H54 (cell line): ENCODE data around the gene ARHGEF40.

Experiments
- DNase-seq: peaks from one replicate; pipeline ENCODE4 v3.0.0; 2011; ENCODE audit warnings: low spot score, mixed read lengths; ENCODE audit not compliant: insufficient read length
- FAIRE-seq: peaks from 3 replicates; lab custom pipeline; 2011; peaks lifted over from hg19 to GRCh38; lab: Jason Lieb, UNC
- POLR2A ChIP-seq: IDR thresholded peaks from 2 replicates; pipeline ENCODE4 v1.6.1; 2011; ENCODE audit warnings: low read depth, mild to moderate bottlenecking, low read length

The ARHGEF40 gene

DNA sequence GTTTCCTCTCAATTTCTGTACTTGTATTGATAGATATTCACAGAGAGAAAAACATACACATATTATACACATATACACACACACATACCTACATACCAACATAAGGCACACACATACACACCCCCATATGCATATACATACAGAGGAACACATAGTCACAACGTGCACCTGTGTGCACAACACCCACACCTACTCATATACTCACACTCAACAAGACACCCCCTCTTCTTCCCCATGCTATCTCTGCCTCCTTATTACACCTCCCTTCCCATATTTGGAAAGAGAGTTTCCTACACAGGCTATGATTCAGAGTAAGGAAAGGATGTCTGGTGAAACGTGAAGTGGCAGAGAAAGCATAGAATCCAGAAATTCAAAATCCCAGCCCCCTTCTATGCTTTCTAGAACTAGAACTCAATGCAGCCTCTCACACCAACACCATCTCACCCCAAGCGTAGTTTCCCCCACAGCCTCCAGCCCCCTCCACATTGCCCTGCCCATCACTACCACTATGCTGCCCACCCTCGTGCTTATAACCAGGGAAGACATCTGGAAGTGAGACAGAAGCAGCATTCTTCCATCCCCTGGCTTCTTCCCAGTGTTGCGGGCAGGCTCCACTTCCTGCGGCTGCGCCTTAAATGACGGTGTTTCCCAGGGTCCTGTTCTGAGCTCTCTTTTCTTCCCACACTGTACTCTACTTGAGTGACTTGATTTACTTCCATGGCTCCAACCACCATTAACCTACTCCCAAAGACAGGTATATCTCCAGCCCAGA, 10.1 kb upstream of the ARHGEF40 start:
- FAIRE-seq = no peak
- DNase-seq = no peak
- no peak for TF ChIP-seq POLR2A

DNA sequence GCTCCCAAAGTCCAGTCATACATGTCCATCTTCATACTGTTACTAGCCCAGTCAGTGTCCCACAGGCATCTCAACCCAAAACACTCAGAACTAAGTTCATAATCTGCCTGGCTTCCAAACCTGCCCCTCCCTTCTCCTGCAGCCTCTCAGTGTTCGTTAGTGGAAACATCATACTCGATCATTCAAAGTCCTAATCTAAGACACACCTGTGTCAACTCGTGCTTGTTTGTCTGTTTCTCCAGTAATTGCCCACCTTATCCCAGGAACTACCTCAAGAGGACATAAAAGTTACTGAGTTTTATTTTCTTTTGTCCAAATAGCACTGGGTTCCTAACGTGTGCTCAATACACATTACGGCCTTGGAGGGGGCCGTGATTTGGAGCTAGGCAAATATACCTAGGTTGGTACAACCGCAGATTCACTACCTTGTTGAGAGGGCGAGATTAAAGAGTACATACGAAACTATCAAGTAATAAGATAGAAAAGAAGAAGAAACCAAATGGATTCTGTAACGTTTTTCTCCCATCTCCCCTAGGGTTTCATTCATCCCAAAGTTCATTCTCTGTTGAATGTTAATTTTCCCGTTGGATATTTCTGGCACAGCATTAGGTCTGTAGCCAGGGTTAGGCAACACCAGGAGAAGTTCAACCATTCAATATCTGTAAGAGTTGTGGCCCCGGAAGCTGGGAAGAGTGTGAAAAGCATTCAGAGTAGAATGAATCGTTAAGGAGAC, 9.3 kb upstream of the ARHGEF40 start:
- DNase-seq (no peak), FAIRE-seq (no peak)
- TF ChIP-seq POLR2A = no peak

DNA sequence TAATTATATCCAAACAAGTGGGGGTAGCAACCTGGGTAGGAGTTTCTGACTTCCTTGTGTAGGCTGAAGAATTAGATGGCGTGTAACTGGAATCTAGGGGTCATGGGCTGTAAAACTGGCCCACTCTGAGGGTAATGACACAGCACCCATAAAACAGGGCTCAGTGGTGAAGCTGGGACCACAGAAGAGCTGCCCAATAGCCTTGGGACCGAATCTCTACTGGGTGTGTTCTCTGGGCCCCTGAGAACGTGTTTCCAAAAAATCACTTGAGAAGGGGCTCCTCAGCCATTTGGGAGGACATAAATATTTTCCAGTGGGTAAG, 8.8 kb upstream of the ARHGEF40 start:
- FAIRE-seq (no peak), DNase-seq (no peak)
- no peak for TF ChIP-seq POLR2A

DNA sequence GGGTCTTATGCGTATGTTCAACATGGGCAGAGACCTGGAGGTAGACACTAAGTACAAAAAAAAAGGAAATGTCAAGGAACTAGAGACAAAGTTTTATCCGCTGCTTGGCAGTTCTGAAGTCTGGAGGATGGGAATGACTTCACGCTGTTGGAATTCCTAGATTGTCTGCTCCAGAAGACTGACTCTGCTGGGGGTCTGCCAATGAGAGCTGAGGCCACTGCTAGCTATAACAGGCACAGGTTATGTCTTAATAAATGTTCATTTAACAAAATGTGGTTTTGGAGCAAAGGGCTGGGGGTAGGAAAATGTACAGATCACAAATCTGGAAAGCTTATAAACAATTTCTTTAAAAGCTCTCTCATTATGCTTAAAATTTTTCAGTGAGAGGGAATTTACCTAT, 6.6 kb upstream of the ARHGEF40 start:
- DNase-seq = no peak
- FAIRE-seq = peak; percentile 86
- TF ChIP-seq POLR2A = no peak

DNA sequence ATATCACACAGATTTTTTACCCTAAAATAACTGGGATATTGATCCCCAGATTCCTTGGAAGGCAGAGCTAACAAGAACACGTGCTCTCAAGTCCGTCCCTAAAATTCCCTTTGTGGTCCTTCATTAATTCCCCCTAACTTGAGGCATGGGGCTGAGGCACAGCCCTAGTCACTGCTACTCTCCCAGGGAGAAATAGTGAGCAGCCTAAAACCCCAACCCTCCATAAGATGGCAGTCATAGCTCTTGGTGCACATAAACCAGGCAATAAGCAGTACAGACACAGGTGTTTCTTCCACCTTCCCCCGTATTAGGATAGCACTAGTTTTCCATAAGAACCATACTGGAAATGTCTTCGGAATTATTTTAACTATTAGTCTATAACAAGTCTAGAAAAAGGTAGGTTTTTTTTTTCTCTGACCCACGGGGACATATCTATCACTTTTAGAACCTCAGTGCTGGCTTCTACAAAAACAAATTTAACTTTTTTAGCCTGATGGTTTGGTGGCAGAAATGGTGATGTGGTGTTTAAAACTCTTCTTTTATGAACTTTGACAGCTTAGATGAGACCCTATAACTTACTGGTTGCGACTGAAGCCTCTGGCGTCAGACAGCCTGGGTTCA, 3.1 kb upstream of the ARHGEF40 start:
- FAIRE-seq (no peak), DNase-seq (no peak)
- TF ChIP-seq POLR2A = no peak

DNA sequence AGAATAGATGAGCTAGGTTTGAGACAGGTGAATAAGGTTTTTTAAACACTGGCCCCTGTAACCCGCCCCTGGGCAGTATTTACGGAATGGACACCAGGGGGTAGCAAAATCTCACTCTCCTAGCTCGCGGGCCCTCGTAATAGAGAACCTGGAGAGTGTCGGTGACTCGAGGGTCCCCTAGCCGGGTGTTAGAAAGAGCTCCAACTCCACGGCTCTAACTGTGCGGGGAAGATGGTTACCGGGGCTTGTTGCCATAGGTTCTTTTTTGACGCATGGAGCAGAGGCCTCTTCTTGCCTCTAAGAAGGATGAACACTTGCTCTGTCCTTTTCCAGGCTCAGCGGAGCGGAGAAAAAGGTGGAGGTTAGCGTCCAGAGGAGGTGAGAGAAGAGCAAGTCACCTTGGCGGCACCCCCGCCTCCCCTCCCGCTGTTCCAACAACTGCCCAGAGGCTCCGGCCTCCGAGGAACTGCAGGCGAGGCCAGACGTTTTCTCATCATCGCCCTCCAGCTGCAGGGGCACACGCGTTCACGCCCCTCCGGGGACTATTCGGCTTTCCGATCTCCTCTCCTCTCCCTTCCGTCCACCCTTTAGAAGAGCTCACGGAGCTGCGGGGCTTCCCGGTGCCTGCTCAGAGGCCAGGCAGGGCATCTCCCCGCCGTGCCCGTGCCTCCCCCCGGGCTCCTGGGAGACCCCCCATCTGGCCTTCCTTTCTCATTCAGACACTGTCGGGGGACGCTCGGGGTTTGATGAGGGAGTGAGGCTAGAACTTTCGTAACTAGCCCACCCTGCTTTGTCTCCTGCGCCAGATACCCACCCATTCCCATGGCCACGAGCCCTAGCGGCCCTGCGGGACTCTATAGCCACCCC, 1.4 kb upstream of the ARHGEF40 start:
- DNase-seq (no peak), FAIRE-seq (no peak)
- TF ChIP-seq POLR2A = no peak

DNA sequence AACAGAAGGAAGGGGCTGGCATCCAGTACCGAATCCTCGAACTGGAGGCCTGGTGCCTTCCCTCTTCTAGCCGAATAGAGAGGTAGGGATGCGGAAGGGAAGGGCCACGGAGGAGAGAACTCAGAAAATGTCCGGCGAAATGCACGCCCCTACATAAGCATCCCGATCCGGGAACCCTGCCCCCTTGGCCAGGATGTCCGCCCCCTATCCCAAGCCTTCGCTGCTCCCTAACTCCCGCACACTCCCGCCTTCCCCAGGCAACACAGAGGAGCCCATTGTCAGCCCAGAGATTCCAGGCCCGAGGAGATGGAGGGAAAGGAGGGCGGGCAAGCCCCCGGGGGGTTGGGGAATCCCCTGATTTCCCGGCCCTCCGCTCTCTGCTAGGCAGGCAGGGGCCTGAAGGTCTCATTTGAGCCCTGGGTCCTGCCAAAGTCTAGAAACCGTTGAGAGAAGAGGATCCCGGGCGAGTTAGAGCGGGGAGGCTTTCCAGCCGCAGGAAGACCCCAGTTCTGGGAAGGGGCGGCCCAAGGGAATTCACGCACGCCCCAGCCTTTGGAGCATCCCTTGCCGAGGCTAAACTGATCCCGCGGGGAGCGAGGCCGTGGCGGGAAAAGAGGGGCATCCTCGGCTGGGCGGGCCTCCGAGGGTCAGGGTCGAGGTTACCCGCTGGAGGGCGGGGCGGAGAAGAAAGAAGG, 569 bp upstream of the ARHGEF40 start:
- FAIRE-seq (no peak), DNase-seq (no peak)
- no peak for TF ChIP-seq POLR2A

DNA sequence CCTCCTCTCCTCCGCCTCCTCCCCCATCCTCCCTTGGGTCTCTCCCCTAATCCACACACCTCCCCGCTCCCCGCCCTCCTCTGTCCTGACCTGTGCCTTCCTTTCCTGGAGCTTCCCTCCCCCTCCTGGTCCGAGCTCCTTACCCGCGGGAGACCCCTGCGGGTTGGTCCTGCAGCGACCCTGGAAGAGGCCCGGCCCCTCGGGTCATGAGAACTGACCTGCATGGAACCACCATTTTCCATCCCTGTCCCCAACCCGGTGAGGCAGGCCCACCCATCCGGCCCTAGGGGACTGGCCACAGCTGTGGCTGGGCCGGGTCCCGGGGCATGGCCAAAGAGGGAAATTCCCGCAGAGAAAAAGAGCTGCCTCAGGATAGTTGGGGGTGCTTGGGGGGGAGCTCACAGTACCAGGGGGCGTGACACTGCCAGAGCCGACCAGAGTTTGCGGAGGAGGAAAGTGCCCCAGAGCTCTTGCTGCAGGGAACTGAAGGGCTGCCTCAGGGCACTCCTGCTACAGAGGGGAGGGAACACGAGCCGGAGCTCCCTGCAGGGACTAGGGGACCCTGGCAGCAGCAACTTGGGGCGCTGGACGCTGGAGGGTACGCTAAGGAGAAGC, 613 bp downstream of the ARHGEF40 start:
- FAIRE-seq (no peak), DNase-seq (peak; percentile 36)
- no peak for TF ChIP-seq POLR2A

DNA sequence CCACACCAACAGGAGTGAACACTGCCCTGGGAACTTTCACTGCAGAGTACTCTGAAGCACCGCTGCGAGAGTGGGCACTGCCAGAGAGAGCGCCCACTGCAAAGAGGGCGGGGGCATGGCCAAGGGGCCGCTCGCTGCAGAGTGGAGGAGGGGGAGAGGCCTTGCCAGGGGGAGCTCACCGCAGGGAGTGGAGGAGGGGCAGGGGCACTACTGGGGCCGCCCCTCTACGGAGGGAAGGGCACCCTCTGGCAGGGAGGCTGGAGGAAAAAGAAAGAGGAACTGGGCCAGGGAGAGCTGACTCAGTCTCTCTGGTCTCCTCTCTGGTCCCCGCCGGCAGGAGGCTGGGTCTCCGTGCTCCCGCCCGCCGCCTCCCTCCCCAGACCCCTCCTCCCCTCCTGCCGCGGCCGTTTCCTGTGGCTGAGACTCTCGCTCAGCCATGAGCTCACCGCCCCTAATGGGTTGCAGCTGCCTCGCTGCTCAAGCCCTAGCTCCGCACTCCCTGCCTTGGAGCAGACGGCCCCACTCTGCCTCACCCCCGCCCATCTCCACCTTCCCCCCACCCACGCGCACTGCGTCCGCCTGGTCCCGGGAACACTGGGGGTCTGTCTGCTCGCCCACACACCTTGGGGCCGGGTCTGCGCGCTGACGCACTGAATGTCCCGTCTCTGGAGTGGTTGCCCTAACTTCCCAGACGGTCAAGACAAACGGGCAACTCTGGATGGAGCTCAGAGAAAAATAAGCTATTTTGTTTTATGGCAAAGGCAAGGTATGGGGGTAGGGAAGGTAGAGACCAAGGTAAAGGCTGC, 1.3 kb downstream of the ARHGEF40 start:
- peak; percentile 23; the same call in 1 of the 2 replicates for TF ChIP-seq POLR2A
- peak; percentile 73 for DNase-seq
- FAIRE-seq = no peak

DNA sequence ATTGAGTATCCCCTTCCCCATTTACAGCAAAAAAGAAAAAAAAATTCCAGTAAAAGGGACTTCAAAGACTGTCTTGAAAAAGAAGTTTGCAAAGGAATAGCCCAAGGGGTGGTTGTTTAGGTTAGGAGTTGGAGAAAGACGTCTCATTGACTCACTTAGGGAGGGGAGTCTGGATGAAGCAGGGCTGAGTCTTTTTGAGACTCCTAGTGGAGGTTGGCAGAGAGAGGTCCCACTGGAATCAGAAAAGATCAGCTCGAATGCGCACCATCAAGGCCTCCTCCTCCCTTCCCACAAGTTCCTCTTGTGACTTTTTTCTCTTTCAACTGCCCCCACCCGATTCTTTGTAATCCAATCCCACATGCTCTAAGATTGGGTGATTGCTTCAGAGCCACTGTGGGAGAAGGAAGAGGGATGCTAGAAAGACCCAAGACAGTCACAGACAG, 1.9 kb downstream of the ARHGEF40 start:
- no peak for TF ChIP-seq POLR2A
- DNase-seq = no peak
- FAIRE-seq = no peak

DNA sequence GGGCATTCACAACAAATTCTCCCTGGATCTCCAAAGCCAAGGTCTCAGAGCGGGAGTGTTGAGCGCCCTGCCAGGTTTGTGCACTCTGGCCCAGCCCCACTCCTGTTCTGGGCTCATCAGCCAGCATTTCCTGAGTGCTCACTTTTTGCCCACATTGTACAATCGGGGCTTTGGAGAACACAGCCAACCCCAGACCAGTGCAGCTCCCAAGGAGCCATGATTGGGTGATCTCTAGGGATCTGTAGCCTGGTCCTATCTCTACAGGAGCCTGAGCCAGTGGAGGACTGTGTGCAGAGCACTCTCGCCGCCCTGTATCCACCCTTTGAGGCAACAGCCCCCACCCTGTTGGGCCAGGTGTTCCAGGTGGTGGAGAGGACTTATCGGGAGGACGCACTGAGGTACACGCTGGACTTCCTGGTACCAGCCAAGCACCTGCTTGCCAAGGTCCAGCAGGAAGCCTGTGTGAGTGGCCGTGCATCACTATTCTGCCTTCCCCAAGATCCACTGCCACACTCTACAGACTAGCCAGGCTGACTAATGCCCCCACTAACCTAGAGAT, 2.8 kb downstream of the ARHGEF40 start:
- FAIRE-seq = no peak
- DNase-seq = no peak
- no peak for TF ChIP-seq POLR2A

DNA sequence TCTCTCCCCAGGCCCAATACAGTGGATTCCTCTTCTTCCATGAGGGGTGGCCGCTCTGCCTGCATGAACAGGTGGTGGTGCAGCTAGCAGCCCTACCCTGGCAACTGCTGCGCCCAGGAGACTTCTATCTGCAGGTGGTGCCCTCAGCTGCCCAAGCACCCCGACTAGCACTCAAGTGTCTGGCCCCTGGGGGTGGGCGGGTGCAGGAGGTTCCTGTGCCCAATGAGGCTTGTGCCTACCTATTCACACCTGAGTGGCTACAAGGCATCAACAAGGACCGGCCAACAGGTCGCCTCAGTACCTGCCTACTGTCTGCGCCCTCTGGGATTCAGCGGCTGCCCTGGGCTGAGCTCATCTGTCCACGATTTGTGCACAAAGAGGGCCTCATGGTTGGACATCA, 3.8 kb downstream of the ARHGEF40 start:
- DNase-seq (no peak), FAIRE-seq (no peak)
- TF ChIP-seq POLR2A = no peak
